Lower leg skin (tissue), 3 donors: Measurements from ENCODE around the gene ARHGAP33.

Experiments
- POLR2A ChIP-seq, 2 donors: fragments of 450-650 bp; IDR thresholded peaks; one replicate each; pipeline ENCODE4 v1.6.1; 2016 to 2017; ENCODE audit warnings: antibody characterized with exemption in 2 of 2, mild to moderate bottlenecking in 1 of 2, moderate library complexity in 1 of 2
- TF ChIP-seq, protein P1 (sequence below), 3 donors: fragments of 450-650 bp; IDR thresholded peaks; one replicate each; pipeline ENCODE4 v1.5.1; 2016; ENCODE audit warnings: antibody characterized with exemption in 3 of 3, mild to moderate bottlenecking in 3 of 3, moderate library complexity in 2 of 3

DNA sequence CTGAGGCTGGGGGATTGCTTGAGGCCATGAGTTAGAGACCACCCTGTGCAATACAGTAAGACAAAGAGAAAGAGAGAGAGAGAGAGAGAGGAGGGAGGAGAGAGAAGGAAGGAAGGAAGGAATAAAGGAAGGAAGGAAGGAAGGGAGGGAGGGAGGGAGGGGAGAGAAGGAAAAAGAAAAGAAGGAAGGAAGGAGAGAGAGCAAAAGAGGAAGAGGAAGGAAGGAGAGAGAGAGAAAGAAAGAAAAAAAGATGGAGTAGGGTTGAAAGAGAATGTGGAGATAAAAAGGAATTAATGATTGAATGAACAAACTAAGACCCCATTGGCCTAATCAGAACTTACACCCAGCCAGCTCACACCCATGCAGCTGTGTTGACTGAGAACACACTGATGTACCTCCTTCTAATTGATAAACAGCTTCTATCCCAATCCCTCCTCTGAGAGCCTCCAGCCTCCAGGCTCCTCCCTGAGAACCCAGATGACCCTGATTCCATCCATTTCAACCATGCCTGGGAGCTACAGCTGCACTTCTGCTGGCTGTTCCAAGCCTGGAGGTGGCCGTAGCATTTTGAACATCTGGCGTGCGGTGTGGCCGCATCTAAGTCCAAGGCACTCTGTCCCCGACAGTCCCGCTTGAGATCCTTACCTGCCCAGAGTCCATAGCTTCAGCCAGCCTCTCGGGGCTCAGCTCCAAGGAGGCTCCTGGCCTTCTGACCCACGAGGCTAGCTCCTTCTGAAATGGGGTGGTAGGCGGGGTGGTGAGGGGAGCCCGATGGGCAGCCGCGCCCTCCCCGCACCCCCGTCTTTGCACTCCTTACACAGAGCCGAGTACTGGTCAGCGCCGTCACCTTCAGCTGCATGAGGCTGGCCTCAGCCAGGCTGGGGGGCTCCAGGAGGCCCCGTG, 36.2 kb downstream of the ARHGAP33 start:
- TF ChIP-seq, protein P1, sequence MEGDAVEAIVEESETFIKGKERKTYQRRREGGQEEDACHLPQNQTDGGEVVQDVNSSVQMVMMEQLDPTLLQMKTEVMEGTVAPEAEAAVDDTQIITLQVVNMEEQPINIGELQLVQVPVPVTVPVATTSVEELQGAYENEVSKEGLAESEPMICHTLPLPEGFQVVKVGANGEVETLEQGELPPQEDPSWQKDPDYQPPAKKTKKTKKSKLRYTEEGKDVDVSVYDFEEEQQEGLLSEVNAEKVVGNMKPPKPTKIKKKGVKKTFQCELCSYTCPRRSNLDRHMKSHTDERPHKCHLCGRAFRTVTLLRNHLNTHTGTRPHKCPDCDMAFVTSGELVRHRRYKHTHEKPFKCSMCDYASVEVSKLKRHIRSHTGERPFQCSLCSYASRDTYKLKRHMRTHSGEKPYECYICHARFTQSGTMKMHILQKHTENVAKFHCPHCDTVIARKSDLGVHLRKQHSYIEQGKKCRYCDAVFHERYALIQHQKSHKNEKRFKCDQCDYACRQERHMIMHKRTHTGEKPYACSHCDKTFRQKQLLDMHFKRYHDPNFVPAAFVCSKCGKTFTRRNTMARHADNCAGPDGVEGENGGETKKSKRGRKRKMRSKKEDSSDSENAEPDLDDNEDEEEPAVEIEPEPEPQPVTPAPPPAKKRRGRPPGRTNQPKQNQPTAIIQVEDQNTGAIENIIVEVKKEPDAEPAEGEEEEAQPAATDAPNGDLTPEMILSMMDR (IDR thresholded peaks at IDR 0.05), result no peak
- TF ChIP-seq POLR2A (IDR thresholded peaks at IDR 0.05), result no peak
